ENCODE measurements around the gene GLTPD2.

The GLTPD2 gene

GRCh38 chr17:4836221-4836620 is 47.5 kb downstream of the GLTPD2 start:
- TF ChIP-seq MYC (IDR thresholded peaks at IDR 0.05; ENCODE audit: low read depth, low read length), result no peak
- TF ChIP-seq CTCF (IDR thresholded peaks at IDR 0.05; ENCODE audit: low read depth, low read length), result no peak
- no peak for TF ChIP-seq POLR2A (IDR thresholded peaks at IDR 0.05; ENCODE audit: extremely low read depth, insufficient read length)
- no peak for TF ChIP-seq MAX (IDR thresholded peaks at IDR 0.05; ENCODE audit: low read depth, low read length)
- no peak for DNase-seq (ENCODE audit: low read depth)
- no peak overlapping the region for H3K4me3 ChIP-seq (ENCODE audit: low read depth, low read length)

GRCh38 chr17:4837471-4838308 is 48.9 kb downstream of the GLTPD2 start:
- no peak for TF ChIP-seq CTCF (IDR thresholded peaks at IDR 0.05; ENCODE audit: low read depth, low read length)
- no peak for TF ChIP-seq MYC (IDR thresholded peaks at IDR 0.05; ENCODE audit: low read depth, low read length)
- TF ChIP-seq MAX (IDR thresholded peaks at IDR 0.05; ENCODE audit: low read depth, low read length), result no peak
- TF ChIP-seq POLR2A (IDR thresholded peaks at IDR 0.05; ENCODE audit: extremely low read depth, insufficient read length), result no peak
- no peak for DNase-seq (ENCODE audit: low read depth)
- no peak overlapping the region for H3K4me3 ChIP-seq (ENCODE audit: low read depth, low read length)

GRCh38 chr17:4838309-4838785 is 49.6 kb downstream of the GLTPD2 start:
- no peak for TF ChIP-seq CTCF (IDR thresholded peaks at IDR 0.05; ENCODE audit: low read depth, low read length)
- no peak for TF ChIP-seq MYC (IDR thresholded peaks at IDR 0.05; ENCODE audit: low read depth, low read length)
- no peak for TF ChIP-seq MAX (IDR thresholded peaks at IDR 0.05; ENCODE audit: low read depth, low read length)
- TF ChIP-seq POLR2A (IDR thresholded peaks at IDR 0.05; ENCODE audit: extremely low read depth, insufficient read length), result no peak
- no peak for DNase-seq (ENCODE audit: low read depth)
- no peak overlapping the region for H3K4me3 ChIP-seq (ENCODE audit: low read depth, low read length)

- no peak overlapping the region for H3K4me3 ChIP-seq (ENCODE audit: low read depth, low read length)
These were observed 50.5 kb downstream of the GLTPD2 start for GRCh38 chr17:4839221-4839620.

More at GRCh38 chr17:4839221-4839620, 50.5 kb downstream of the GLTPD2 start:
- no peak for DNase-seq (ENCODE audit: low read depth)
- no peak for TF ChIP-seq CTCF (IDR thresholded peaks at IDR 0.05; ENCODE audit: low read depth, low read length)
- no peak for TF ChIP-seq MYC (IDR thresholded peaks at IDR 0.05; ENCODE audit: low read depth, low read length)
- TF ChIP-seq MAX (IDR thresholded peaks at IDR 0.05; ENCODE audit: low read depth, low read length), result no peak
- no peak for TF ChIP-seq POLR2A (IDR thresholded peaks at IDR 0.05; ENCODE audit: extremely low read depth, insufficient read length)

Measured in NB4 (cell line).